PC-3 (cell line): ENCODE measurements around the gene TRABD2B.

ENCODE experiments used
- CTCF ChIP-seq: fragments of 300-600 bp; sonication (generic); conservative IDR thresholded peaks from 2 replicates; pipeline ENCODE4 v1.5.1; 2017; ENCODE audit warnings: antibody characterized with exemption, low read depth, mild to moderate bottlenecking, low read length
- EZH2 ChIP-seq: fragments of 300-600 bp; sonication (generic); IDR thresholded peaks from one replicate; pipeline ENCODE4 v1.6.1; 2017; ENCODE audit warnings: antibody characterized with exemption, mild to moderate bottlenecking, low read length; ENCODE audit not compliant: unreplicated experiment
- EZH2phosphoT487 ChIP-seq: fragments of 300-600 bp; sonication (generic); IDR thresholded peaks from 2 replicates; pipeline ENCODE4 v1.6.1; 2018; ENCODE audit warnings: mild to moderate bottlenecking, antibody characterized with exemption, low read length, borderline replicate concordance

GRCh38 chr1:47729685-47730084 is 267.5 kb downstream of the TRABD2B start:
- no peak for TF ChIP-seq CTCF
- TF ChIP-seq EZH2phosphoT487, result no peak
- TF ChIP-seq EZH2, result no peak
